Bronchial epithelial cell (primary cell): ENCODE measurements around the gene PRDM9. TPM values are rescaled to one million over a fixed set of nuclear protein-coding genes. Genes with fewer than 3 reads are reported as not detected.
"Not testable (repeated sequence)": the region's sequence is repeated elsewhere in the genome, so short reads cannot be mapped to it uniquely, and the experiment has no call there.

ENCODE experiments used
- DNase-seq: peaks from one replicate; pipeline ENCODE4 v3.0.0-alpha.2; 2010; ENCODE audit warnings: low read depth
- FAIRE-seq: peaks from 2 replicates; lab custom pipeline; 2011; peaks lifted over from hg19 to GRCh38; lab: Jason Lieb, UNC
- H3K27me3 ChIP-seq: 2 replicates; pipeline ENCODE4 v1.5.1; 2011; ENCODE audit warnings: low read length; ENCODE audit not compliant: control insufficient read depth, insufficient read depth
- H3K36me3 ChIP-seq: 2 replicates; pipeline ENCODE4 v1.5.1; 2011; ENCODE audit warnings: low read length; ENCODE audit not compliant: control insufficient read depth, insufficient read depth
- H3K4me3 ChIP-seq: 2 replicates; pipeline ENCODE4 v1.5.1; 2011; ENCODE audit warnings: mild to moderate bottlenecking, low read depth, low read length, control low read depth
- total RNA-seq: library from RNA; depleted of rRNA; stranded (reverse); fragments of >200 nt; gene quantifications from 2 replicates; pipeline ENCODE4 v1.2.1, GENCODE V29; 2014
- TF ChIP-seq, protein P1 (sequence below): IDR thresholded peaks from 2 replicates; pipeline ENCODE4 v1.5.1; 2011; ENCODE audit warnings: mild to moderate bottlenecking, moderate library complexity, low read length, control low read depth, inconsistent platforms; ENCODE audit not compliant: insufficient read depth, severe bottlenecking

The PRDM9 gene
- total RNA-seq, 1 donor from 2014 or later = under 0.01 TPM

DNA sequence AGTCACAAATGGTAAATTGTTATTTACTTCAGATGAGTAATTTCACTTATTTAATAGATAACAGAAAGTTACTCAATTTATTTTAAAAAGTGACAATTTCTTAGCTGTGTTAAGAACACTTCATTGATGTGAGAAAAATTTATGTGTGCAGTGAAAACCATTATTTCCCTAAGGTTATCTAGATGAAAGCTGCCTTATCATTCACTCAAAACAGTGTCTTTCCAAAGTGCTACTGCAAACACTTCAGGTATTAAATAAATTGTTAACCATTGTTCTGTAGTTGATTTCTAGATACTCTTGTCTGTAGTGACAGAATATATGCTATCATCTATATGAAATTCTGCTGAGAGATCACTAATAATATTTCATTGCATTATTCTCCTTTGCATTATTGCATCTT is 33.5 kb upstream of the PRDM9 start:
- DNase-seq (no peak), FAIRE-seq (no peak)
- H3K4me3 ChIP-seq = no peak overlapping the region
- no peaks in the 10 kb centered on the region for H3K27me3 ChIP-seq
- TF ChIP-seq, protein P1, sequence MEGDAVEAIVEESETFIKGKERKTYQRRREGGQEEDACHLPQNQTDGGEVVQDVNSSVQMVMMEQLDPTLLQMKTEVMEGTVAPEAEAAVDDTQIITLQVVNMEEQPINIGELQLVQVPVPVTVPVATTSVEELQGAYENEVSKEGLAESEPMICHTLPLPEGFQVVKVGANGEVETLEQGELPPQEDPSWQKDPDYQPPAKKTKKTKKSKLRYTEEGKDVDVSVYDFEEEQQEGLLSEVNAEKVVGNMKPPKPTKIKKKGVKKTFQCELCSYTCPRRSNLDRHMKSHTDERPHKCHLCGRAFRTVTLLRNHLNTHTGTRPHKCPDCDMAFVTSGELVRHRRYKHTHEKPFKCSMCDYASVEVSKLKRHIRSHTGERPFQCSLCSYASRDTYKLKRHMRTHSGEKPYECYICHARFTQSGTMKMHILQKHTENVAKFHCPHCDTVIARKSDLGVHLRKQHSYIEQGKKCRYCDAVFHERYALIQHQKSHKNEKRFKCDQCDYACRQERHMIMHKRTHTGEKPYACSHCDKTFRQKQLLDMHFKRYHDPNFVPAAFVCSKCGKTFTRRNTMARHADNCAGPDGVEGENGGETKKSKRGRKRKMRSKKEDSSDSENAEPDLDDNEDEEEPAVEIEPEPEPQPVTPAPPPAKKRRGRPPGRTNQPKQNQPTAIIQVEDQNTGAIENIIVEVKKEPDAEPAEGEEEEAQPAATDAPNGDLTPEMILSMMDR = no peak
- H3K36me3 ChIP-seq = no peaks in the 10 kb centered on the region

DNA sequence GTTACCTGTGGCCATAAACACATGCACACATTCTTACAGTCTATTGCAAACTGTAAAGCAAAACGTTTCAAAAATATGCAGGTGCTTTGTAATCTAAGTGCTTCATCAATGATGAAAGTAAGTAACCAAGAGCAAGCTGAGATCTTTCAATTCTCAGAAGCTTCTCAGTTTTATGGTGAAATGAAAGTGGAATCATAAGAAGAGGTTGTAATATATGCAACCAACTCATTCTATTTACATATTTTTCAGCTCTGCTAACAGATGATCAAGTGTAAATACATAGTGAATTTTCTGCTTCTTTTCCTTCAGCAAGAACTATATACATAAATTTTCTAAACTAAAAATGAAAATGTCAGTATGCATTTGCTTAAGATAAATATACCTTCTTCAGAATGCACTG is 33.1 kb upstream of the PRDM9 start:
- Histone ChIP-seq H3K4me3 (no peak overlapping the region), H3K36me3 (no peaks in the 10 kb centered on the region), H3K27me3 (no peaks in the 10 kb centered on the region)
- DNase-seq = no peak
- TF ChIP-seq, protein P1 = no peak
- no peak for FAIRE-seq

DNA sequence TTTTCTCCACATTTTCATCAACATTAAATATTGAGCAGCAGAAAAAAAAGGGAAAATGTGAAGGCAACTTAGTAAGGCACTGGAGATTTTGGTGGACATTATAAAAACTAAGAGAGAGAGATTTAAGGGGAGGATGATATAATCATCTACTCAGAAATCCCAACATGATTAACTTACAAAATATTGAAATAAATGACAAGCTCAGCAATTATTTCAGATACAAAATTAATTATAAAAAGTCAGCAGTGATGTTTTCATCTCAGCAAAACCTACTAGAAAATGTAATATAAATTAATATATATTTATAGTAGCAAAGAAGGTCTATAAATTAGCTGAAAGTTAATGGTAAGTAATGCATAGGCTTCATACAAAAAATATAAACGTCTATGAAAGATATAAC is 30.8 kb upstream of the PRDM9 start:
- Histone ChIP-seq H3K27me3 (no peaks in the 10 kb centered on the region), H3K4me3 (no peak overlapping the region), H3K36me3 (no peaks in the 10 kb centered on the region)
- TF ChIP-seq, protein P1 = no peak
- DNase-seq (no peak), FAIRE-seq (no peak)

DNA sequence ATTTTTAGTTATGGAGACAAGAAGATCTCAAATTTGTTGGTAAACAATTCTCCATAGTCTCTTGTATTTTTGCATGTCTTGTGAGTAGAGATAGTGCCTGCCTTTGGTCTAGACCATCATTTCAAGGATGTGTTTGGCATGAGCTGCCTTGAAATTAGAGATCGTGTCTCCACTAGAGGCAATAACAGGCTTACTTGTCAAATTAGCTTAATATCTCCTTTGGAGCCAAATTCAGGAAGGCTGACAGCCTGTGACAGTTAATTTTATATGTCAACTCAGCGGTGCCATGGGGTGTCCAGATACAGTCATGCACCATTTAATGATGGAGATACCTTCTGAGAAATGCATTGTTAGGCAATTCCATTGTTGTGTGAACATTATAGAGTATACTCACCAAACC is 24.8 kb upstream of the PRDM9 start:
- no peaks in the 10 kb centered on the region for H3K27me3 ChIP-seq
- DNase-seq (no peak), FAIRE-seq (no peak)
- TF ChIP-seq, protein P1 = no peak
- no peaks in the 10 kb centered on the region for H3K36me3 ChIP-seq
- H3K4me3 ChIP-seq = no peak overlapping the region

DNA sequence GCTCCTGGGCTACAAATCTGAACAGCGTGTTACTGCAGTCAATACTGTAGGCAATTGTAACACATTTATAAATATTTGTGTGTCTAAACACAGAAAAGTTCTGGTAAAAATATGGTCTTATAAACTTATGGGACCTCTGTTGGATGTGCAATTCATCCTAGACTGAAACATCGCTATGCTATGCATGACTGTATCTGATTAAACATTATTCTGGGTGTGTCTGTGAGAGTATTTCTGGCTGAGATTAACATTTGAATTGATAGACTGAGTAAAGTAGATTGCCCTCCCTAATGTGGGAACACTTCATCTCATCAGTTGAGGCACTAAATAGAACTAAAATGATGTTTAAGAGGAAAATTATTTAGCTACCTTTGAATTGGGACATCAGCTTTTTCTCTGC is 24.3 kb upstream of the PRDM9 start:
- TF ChIP-seq, protein P1 = no peak
- no peaks in the 10 kb centered on the region for H3K36me3 ChIP-seq
- DNase-seq (peak; percentile 65), FAIRE-seq (no peak)
- H3K27me3 ChIP-seq = no peaks in the 10 kb centered on the region
- no peak overlapping the region for H3K4me3 ChIP-seq

DNA sequence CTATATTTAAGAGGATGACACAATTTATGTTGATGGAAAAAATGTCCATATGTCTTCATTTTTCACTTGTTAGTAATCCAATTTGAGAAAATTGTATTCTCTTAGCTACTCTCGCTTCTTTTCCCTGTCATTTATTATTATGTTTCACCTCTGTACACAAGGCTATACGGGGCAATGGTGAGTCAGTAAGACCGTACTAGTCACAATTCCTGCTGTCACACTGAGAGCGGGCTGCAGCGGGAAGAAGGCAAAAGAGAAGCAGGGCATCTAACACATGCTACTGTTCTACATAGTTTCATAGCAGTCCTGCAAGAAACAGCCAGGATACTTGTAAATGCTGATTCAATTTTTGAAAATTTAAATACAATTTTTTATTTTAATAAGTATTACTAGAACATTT is 23.3 kb upstream of the PRDM9 start:
- TF ChIP-seq, protein P1 = no peak
- no peaks in the 10 kb centered on the region for H3K27me3 ChIP-seq
- no peak overlapping the region for H3K4me3 ChIP-seq
- DNase-seq = no peak
- no peaks in the 10 kb centered on the region for H3K36me3 ChIP-seq
- FAIRE-seq = no peak

DNA sequence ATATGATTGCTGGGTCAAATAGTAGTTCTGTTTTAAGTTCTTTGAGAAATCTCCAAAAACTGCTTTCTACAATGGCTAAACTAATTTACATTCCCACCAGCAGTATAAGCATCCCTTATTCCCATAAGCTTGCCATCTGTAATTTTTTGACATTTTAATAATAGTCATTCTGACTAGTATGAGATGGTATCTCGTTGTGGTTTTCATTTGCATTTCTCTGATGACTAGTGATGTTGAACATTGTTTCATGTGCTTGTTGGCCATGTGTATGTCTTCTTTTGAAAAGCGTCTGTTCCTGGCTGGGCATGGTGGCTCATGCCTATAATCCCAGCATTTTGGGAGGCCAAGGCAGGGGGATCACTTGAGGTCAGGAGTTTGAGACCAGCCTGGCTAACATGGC is 21.2 kb upstream of the PRDM9 start:
- DNase-seq, H3K27me3 ChIP-seq, H3K36me3 ChIP-seq, FAIRE-seq, H3K4me3 ChIP-seq: not testable (repeated sequence)
